ENCODE data around the gene IGF1R. TPM values are rescaled to one million over a fixed set of nuclear protein-coding genes. Genes with fewer than 3 reads are reported as not detected.

IGF1R gene
- total and polyA plus RNA-seq, 2 donors (not counting 3 experiments of a cell fraction or from before 2014, with no cell fraction given) = 16.1 to 59.1 TPM

- no peak overlapping the region for H3K9ac ChIP-seq (replicated peaks; ENCODE audit: extremely low read depth, insufficient read depth, low read length)
- no peak overlapping the region for H3K27ac ChIP-seq (ENCODE audit: insufficient read depth, low read depth, low read length)
- H2AFZ ChIP-seq (ENCODE audit: low read depth, low read length) = no peak overlapping the region
- CTCF ChIA-PET = interaction anchor here (1.0 to 1.8 kb wide), 2 partner anchors 17 to 124 kb away, joined by 3 to 14 read pairs; no protein-coding TSS in a partner anchor
- no peaks in the 10 kb centered on the region for H3K9me3 ChIP-seq (replicated peaks; ENCODE audit: control insufficient read depth, insufficient read depth, low read length)
- no peak for DNase-seq (ENCODE audit: low read depth, low spot score)
- no peaks in the 10 kb centered on the region for H3K36me3 ChIP-seq (ENCODE audit: control insufficient read depth in 2 of 2, extremely low read depth in 1 of 2, insufficient read depth in 2 of 2, low read length in 2 of 2)
- dilution Hi-C loops (cut with MboI; ENCODE audit: extremely low pct_ligation_motif_present, low sequenced_read_pairs) (no loop called here), intact Hi-C loops (cut with micrococcal nuclease) (no loop called here)
- no peak for FAIRE-seq
- TF ChIP-seq, protein P1, sequence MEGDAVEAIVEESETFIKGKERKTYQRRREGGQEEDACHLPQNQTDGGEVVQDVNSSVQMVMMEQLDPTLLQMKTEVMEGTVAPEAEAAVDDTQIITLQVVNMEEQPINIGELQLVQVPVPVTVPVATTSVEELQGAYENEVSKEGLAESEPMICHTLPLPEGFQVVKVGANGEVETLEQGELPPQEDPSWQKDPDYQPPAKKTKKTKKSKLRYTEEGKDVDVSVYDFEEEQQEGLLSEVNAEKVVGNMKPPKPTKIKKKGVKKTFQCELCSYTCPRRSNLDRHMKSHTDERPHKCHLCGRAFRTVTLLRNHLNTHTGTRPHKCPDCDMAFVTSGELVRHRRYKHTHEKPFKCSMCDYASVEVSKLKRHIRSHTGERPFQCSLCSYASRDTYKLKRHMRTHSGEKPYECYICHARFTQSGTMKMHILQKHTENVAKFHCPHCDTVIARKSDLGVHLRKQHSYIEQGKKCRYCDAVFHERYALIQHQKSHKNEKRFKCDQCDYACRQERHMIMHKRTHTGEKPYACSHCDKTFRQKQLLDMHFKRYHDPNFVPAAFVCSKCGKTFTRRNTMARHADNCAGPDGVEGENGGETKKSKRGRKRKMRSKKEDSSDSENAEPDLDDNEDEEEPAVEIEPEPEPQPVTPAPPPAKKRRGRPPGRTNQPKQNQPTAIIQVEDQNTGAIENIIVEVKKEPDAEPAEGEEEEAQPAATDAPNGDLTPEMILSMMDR (IDR thresholded peaks at IDR 0.05; ENCODE audit: extremely low read depth in 1 of 2, insufficient read depth in 1 of 2, low read depth in 1 of 2, low read length in 2 of 2) = no peak
- TF ChIP-seq EZH2 (IDR thresholded peaks at IDR 0.05; ENCODE audit: borderline replicate concordance, low read depth, low read length, severe bottlenecking) = no peak
- no peaks in the 10 kb centered on the region for H3K9me1 ChIP-seq (replicated peaks; ENCODE audit: control insufficient read depth, extremely low read depth, insufficient read depth, low read length)
- no peaks in the 10 kb centered on the region for H3K4me1 ChIP-seq (ENCODE audit: control insufficient read depth, extremely low read depth, insufficient read depth, low read length)
- POLR2A ChIA-PET = no interaction called here
- no peaks in the 10 kb centered on the region for H4K20me1 ChIP-seq (replicated peaks; ENCODE audit: control insufficient read depth, extremely low read depth, insufficient read depth, low read length)
- H3K4me3 ChIP-seq (replicated peaks in 1 of 3; ENCODE audit: insufficient read depth in 1 of 3, low read depth in 1 of 3, low read length in 3 of 3) = no peak overlapping the region
- no peaks in the 10 kb centered on the region for H3K79me2 ChIP-seq (ENCODE audit: control insufficient read depth, insufficient read depth, low read length)
- no peak overlapping the region for H3K4me2 ChIP-seq (ENCODE audit: insufficient read depth, low read length)
- no TSS peak for BruUV-seq (replicated peaks)
- H3K27me3 ChIP-seq (ENCODE audit: control insufficient read depth in 2 of 2, insufficient read depth in 2 of 2, low read length in 2 of 2) = peaks cover 11 to 29% of the 10 kb centered on the region in 2 experiments
These were observed 5.2 kb upstream of the IGF1R start for GRCh38 chr15:98643115-98643514.

GRCh38 chr15:98646546-98647025 lies 1.8 kb upstream of the IGF1R start:
- Histone ChIP-seq H2AFZ (ENCODE audit: low read depth, low read length) (peak overlapping the region; percentile 64), H3K4me1 (ENCODE audit: control insufficient read depth, extremely low read depth, insufficient read depth, low read length) (peaks cover 2% of the 10 kb centered on the region), H3K27me3 (ENCODE audit: control insufficient read depth in 2 of 2, insufficient read depth in 2 of 2, low read length in 2 of 2) (peaks cover 9 to 29% of the 10 kb centered on the region in 2 experiments), H3K9ac (replicated peaks; ENCODE audit: extremely low read depth, insufficient read depth, low read length) (peak overlapping the region; percentile 49), H3K9me3 (replicated peaks; ENCODE audit: control insufficient read depth, insufficient read depth, low read length) (no peaks in the 10 kb centered on the region), H3K4me2 (ENCODE audit: insufficient read depth, low read length) (peak overlapping the region; percentile 64), H3K79me2 (ENCODE audit: control insufficient read depth, insufficient read depth, low read length) (peaks cover 16% of the 10 kb centered on the region), H3K36me3 (ENCODE audit: control insufficient read depth in 2 of 2, extremely low read depth in 1 of 2, insufficient read depth in 2 of 2, low read length in 2 of 2) (no peaks in the 10 kb centered on the region), H3K4me3 (replicated peaks in 1 of 3; ENCODE audit: insufficient read depth in 1 of 3, low read depth in 1 of 3, low read length in 3 of 3) (peak overlapping the region; percentile 25 to 66 (median 52)), H4K20me1 (replicated peaks; ENCODE audit: control insufficient read depth, extremely low read depth, insufficient read depth, low read length) (no peaks in the 10 kb centered on the region), H3K27ac (ENCODE audit: insufficient read depth, low read depth, low read length) (no peak overlapping the region), H3K9me1 (replicated peaks; ENCODE audit: control insufficient read depth, extremely low read depth, insufficient read depth, low read length) (no peaks in the 10 kb centered on the region)
- intact Hi-C loops (cut with micrococcal nuclease) (no loop called here), dilution Hi-C loops (cut with MboI; ENCODE audit: extremely low pct_ligation_motif_present, low sequenced_read_pairs) (no loop called here)
- TF ChIP-seq JUN (IDR thresholded peaks at IDR 0.05; ENCODE audit: borderline replicate concordance, insufficient read depth, insufficient read length, low read depth) = no peak
- TF ChIP-seq, protein P2, sequence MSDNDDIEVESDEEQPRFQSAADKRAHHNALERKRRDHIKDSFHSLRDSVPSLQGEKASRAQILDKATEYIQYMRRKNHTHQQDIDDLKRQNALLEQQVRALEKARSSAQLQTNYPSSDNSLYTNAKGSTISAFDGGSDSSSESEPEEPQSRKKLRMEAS (IDR thresholded peaks at IDR 0.05; ENCODE audit: insufficient read depth, insufficient read length) = no peak
- TF ChIP-seq MYC (IDR thresholded peaks at IDR 0.05; ENCODE audit: low read depth, low read length) = no peak
- TF ChIP-seq, protein P1 (IDR thresholded peaks at IDR 0.05; ENCODE audit: extremely low read depth in 1 of 2, insufficient read depth in 1 of 2, low read depth in 1 of 2, low read length in 2 of 2) = no peak
- TF ChIP-seq GATA2 (IDR thresholded peaks at IDR 0.05; ENCODE audit: insufficient read depth, insufficient read length, low read depth, low read length) = no peak
- no peak for TF ChIP-seq FOS (IDR thresholded peaks at IDR 0.05; ENCODE audit: borderline replicate concordance, insufficient read depth, low read length)
- no peak for TF ChIP-seq POLR2A (IDR thresholded peaks at IDR 0.05; ENCODE audit: low read depth, low read length)
- no peak for TF ChIP-seq POLR2AphosphoS5 (IDR thresholded peaks at IDR 0.05; ENCODE audit: insufficient read depth, low read depth, low read length)
- no peak for TF ChIP-seq EZH2 (IDR thresholded peaks at IDR 0.05; ENCODE audit: borderline replicate concordance, low read depth, low read length, severe bottlenecking)
- DNase-seq (ENCODE audit: low read depth, low spot score) = no peak
- BruUV-seq (replicated peaks) = no TSS peak
- POLR2A ChIA-PET = interaction anchor here (1.4 kb wide), 1 partner anchor 269 kb away, joined by 3 read pairs; no protein-coding TSS in a partner anchor
- peak; percentile 77 for FAIRE-seq
- CTCF ChIA-PET = interaction anchor here (0.7 to 4.3 kb wide), 24 partner anchors 9 to 433 kb away, joined by 3 to 46 read pairs (median 4); no protein-coding TSS in a partner anchor
